ES-I3 (cell line): Measurements from ENCODE around the gene CDK19.

Experiments used
- H3K36me3 ChIP-seq: 2 replicates; pipeline ENCODE4 v1.6.1; 2013; ENCODE audit warnings: mild to moderate bottlenecking, low read length, control low read depth, moderate library complexity; ENCODE audit not compliant: insufficient read depth
- H3K4me1 ChIP-seq: 2 replicates; pipeline ENCODE4 v1.6.1; 2013; ENCODE audit warnings: mild to moderate bottlenecking, control low read depth, low read length; ENCODE audit not compliant: insufficient read depth
- H3K9ac ChIP-seq: 2 replicates; pipeline ENCODE4 v1.6.1; 2013; ENCODE audit warnings: low read depth, mild to moderate bottlenecking, low read length, moderate library complexity
- H3K9me3 ChIP-seq: 2 replicates; pipeline ENCODE4 v1.6.1; 2013; ENCODE audit warnings: mild to moderate bottlenecking, low read length, moderate library complexity; ENCODE audit not compliant: control insufficient read depth, insufficient read depth

The CDK19 gene

GRCh38 chr6:110635096-110635495 is 180.2 kb downstream of the CDK19 start:
- Histone ChIP-seq H3K9ac (no peak overlapping the region), H3K9me3 (no peaks in the 10 kb centered on the region), H3K4me1 (no peaks in the 10 kb centered on the region), H3K36me3 (no peaks in the 10 kb centered on the region)

GRCh38 chr6:110633731-110634213 is 181.5 kb downstream of the CDK19 start:
- H3K4me1 ChIP-seq = no peaks in the 10 kb centered on the region
- no peaks in the 10 kb centered on the region for H3K36me3 ChIP-seq
- H3K9me3 ChIP-seq = no peaks in the 10 kb centered on the region
- no peak overlapping the region for H3K9ac ChIP-seq

- Histone ChIP-seq H3K9ac (no peak overlapping the region), H3K4me1 (no peaks in the 10 kb centered on the region), H3K36me3 (no peaks in the 10 kb centered on the region), H3K9me3 (no peaks in the 10 kb centered on the region)
These were observed 186.1 kb downstream of the CDK19 start for GRCh38 chr6:110629153-110629552.

- Histone ChIP-seq H3K36me3 (no peaks in the 10 kb centered on the region), H3K9me3 (no peaks in the 10 kb centered on the region), H3K4me1 (no peaks in the 10 kb centered on the region), H3K9ac (no peak overlapping the region)
These were observed 186.9 kb downstream of the CDK19 start for GRCh38 chr6:110628330-110628729.

GRCh38 chr6:110626442-110626841 is 188.8 kb downstream of the CDK19 start:
- Histone ChIP-seq H3K9ac (no peak overlapping the region), H3K9me3 (no peaks in the 10 kb centered on the region), H3K4me1 (no peaks in the 10 kb centered on the region), H3K36me3 (no peaks in the 10 kb centered on the region)

GRCh38 chr6:110625883-110626282 is 189.4 kb downstream of the CDK19 start:
- H3K4me1 ChIP-seq = no peaks in the 10 kb centered on the region
- no peaks in the 10 kb centered on the region for H3K36me3 ChIP-seq
- no peaks in the 10 kb centered on the region for H3K9me3 ChIP-seq
- H3K9ac ChIP-seq = no peak overlapping the region

- H3K36me3 ChIP-seq = no peaks in the 10 kb centered on the region
- no peak overlapping the region for H3K9ac ChIP-seq
These were observed 192.2 kb downstream of the CDK19 start for GRCh38 chr6:110622912-110623578.

GRCh38 chr6:110621061-110621460 is 194.2 kb downstream of the CDK19 start:
- no peak overlapping the region for H3K9ac ChIP-seq
- no peaks in the 10 kb centered on the region for H3K9me3 ChIP-seq
- H3K36me3 ChIP-seq = no peaks in the 10 kb centered on the region
- H3K4me1 ChIP-seq = peaks cover 12% of the 10 kb centered on the region

More at GRCh38 chr6:110622912-110623578, 192.2 kb downstream of the CDK19 start:
- Histone ChIP-seq H3K4me1 (peaks cover 12% of the 10 kb centered on the region), H3K9me3 (no peaks in the 10 kb centered on the region)

- no peaks in the 10 kb centered on the region for H3K9me3 ChIP-seq
- H3K4me1 ChIP-seq = peaks cover 16% of the 10 kb centered on the region
- H3K36me3 ChIP-seq = no peaks in the 10 kb centered on the region
- H3K9ac ChIP-seq = no peak overlapping the region
These were observed 195.2 kb downstream of the CDK19 start for GRCh38 chr6:110620065-110620464.

GRCh38 chr6:110619275-110619908 is 195.9 kb downstream of the CDK19 start:
- no peak overlapping the region for H3K9ac ChIP-seq
- H3K9me3 ChIP-seq = no peaks in the 10 kb centered on the region
- H3K36me3 ChIP-seq = no peaks in the 10 kb centered on the region
- peaks cover 20% of the 10 kb centered on the region for H3K4me1 ChIP-seq

GRCh38 chr6:110618591-110619267 is 196.5 kb downstream of the CDK19 start:
- H3K9ac ChIP-seq = no peak overlapping the region
- H3K4me1 ChIP-seq = peaks cover 27% of the 10 kb centered on the region
- H3K9me3 ChIP-seq = no peaks in the 10 kb centered on the region
- no peaks in the 10 kb centered on the region for H3K36me3 ChIP-seq

- Histone ChIP-seq H3K9me3 (no peaks in the 10 kb centered on the region), H3K36me3 (no peaks in the 10 kb centered on the region), H3K4me1 (peaks cover 40% of the 10 kb centered on the region), H3K9ac (no peak overlapping the region)
These were observed 198.2 kb downstream of the CDK19 start for GRCh38 chr6:110617057-110617456.

GRCh38 chr6:110615722-110616121 is 199.5 kb downstream of the CDK19 start:
- H3K4me1 ChIP-seq = peaks cover 44% of the 10 kb centered on the region
- H3K9ac ChIP-seq = no peak overlapping the region
- H3K36me3 ChIP-seq = no peaks in the 10 kb centered on the region
- H3K9me3 ChIP-seq = no peaks in the 10 kb centered on the region

- peaks cover 44% of the 10 kb centered on the region for H3K4me1 ChIP-seq
- no peaks in the 10 kb centered on the region for H3K36me3 ChIP-seq
- no peaks in the 10 kb centered on the region for H3K9me3 ChIP-seq
- H3K9ac ChIP-seq = no peak overlapping the region
These were observed 200.7 kb downstream of the CDK19 start for GRCh38 chr6:110614586-110614985.

- peaks cover 39% of the 10 kb centered on the region for H3K4me1 ChIP-seq
- no peak overlapping the region for H3K9ac ChIP-seq
- H3K36me3 ChIP-seq = no peaks in the 10 kb centered on the region
- no peaks in the 10 kb centered on the region for H3K9me3 ChIP-seq
These were observed 201.2 kb downstream of the CDK19 start for GRCh38 chr6:110614106-110614505.
